HG03095 (cell line): ENCODE measurements around the gene CATSPERZ.

Experiments
- ATAC-seq: cut with Tn5 transposase; IDR thresholded peaks from one replicate; pipeline ENCODE4 v1.9.1; 2021; ENCODE audit warnings: moderate library complexity; ENCODE audit not compliant: unreplicated experiment

The CATSPERZ gene

DNA sequence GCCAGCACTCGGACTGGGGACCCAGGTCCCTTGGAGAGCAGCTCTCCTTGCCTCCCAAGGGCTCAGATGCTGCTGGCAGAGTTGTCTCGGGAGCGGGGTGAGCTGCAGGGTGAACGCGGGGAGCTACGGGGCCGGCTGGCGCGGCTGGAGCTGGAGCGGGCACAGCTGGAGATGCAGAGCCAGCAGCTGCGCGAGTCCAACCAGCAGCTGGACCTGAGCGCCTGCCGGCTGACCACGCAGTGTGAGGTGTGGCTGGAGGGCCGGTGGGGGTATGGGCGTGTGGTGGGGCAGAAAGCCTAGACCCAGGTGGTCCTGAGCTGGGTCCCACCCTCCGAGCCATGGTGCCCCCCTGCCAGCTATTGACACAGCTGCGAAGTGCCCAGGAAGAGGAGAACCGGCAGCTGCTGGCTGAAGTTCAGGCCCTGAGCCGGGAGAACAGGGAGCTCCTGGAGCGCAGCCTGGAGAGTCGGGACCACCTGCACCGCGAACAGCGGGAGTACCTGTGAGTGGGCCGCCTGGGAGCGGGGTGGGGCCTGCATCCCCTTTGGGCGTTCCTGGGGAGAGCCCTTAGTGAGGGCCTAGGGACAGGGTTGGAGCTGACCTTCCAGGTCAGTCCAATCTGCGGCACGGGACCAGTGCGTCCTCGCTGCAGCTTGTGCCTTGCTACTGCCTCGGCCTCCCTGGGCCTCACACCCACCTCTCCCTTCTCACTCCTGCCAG lies 53.0 kb downstream of the CATSPERZ start:
- ATAC-seq: no peak

DNA sequence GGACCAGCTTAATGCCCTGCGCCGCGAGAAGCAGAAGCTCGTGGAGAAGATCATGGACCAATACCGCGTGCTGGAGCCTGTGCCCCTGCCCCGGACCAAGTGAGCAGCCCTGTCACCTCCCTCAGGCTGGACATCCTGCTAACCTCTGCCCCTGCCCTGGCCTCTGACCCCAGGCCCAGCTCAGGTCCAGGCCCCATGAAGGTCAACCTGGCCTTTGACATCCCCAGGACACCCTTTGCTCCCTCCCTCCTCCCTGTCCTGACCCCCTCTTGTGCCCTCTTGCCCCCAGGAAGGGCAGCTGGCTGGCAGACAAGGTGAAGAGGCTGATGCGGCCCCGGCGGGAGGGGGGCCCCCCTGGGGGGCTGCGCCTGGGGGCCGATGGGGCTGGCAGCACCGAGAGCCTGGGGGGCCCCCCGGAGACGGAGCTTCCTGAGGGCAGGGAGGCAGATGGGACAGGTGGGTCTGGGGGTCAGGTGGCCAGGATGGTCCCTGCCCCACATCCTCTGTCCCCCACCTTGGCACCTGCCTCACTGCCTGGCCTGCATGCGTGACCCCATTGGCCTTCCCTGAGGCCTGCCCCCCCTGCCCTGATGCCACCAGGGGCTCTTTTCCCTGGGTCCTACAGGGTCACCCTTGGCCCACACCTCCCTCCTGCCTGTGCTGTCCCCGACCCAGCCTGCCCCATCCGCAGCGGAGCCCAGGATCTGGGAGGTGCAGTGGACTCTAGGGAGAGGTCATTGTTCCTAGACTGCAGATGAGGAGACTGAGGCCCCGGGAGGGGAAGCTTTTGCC lies 53.8 kb downstream of the CATSPERZ start:
- no peak for ATAC-seq
